Measurements from ENCODE around the gene PACRG.

Gene PACRG

DNA sequence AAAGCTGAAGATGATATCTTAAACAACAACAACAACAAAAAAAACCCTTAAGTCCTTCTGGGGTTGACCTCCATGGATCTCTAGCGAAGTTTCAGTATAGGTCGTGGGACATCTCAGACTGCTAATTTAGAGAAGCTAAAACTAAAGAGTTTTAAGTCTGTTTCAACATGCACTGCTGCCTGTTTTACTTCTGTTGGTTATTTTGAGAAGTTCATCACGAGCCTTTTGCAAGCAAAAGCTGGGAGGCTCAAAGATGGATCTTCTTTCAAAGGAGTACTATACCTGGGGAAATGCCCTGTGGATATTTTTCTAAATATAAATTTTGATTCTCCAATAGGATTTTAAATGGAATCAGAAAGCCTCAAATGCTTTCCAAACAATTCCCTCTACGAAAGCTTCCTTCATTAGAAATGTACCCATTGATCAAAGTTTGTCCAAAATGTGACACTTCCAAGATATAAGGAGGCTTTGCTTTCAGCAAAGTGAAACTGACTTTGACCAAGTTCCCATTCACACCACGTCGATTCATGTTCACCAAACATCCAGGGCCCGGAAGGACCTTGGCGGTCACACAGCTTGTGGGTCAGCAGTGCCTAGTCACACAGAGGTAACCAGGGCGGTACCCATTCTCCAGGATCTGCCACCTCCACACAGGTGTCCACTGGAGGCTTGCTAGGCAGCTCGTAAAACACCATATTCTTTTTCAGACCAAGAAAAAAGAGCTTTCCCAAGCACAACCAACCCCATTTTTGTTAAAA, 592.0 kb downstream of the PACRG start:
- Histone ChIP-seq H3K4me3 (ENCODE audit: low read depth in 1 of 2, low read length in 1 of 2) (no peak overlapping the region), H3K9me3 (no peaks in the 10 kb centered on the region), H3K4me1 (ENCODE audit: control insufficient read depth in 1 of 2, insufficient read depth in 1 of 2, low read depth in 1 of 2, low read length in 1 of 2) (no peaks in the 10 kb centered on the region), H3K36me3 (no peaks in the 10 kb centered on the region), H3K27me3 (peaks cover 13% of the 10 kb centered on the region), H3K27ac (no peak overlapping the region)
- TF ChIP-seq, protein P1, sequence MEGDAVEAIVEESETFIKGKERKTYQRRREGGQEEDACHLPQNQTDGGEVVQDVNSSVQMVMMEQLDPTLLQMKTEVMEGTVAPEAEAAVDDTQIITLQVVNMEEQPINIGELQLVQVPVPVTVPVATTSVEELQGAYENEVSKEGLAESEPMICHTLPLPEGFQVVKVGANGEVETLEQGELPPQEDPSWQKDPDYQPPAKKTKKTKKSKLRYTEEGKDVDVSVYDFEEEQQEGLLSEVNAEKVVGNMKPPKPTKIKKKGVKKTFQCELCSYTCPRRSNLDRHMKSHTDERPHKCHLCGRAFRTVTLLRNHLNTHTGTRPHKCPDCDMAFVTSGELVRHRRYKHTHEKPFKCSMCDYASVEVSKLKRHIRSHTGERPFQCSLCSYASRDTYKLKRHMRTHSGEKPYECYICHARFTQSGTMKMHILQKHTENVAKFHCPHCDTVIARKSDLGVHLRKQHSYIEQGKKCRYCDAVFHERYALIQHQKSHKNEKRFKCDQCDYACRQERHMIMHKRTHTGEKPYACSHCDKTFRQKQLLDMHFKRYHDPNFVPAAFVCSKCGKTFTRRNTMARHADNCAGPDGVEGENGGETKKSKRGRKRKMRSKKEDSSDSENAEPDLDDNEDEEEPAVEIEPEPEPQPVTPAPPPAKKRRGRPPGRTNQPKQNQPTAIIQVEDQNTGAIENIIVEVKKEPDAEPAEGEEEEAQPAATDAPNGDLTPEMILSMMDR (IDR thresholded peaks at IDR 0.05): no peak

DNA sequence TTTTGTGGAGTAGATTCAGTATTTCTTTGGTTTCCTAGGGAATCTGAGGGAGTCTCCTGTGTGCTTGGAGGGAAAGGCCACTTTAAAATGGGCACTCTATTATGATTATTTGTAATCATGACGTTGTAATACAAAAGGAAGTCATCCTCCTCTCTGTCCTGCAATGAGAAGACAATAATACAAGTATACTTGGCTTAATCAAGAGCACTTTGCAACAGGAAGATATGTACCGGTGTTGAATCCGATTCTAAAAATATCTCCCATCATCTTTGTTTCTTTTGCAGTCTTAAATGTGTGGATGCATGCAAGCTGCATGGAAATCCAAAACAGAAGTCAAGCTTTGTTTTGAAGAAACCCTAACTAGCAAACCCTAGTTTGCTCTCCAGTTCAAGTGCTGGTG, 592.6 kb downstream of the PACRG start:
- TF ChIP-seq, protein P1 (IDR thresholded peaks at IDR 0.05): no peak
- Histone ChIP-seq H3K36me3 (no peaks in the 10 kb centered on the region), H3K4me1 (ENCODE audit: control insufficient read depth in 1 of 2, insufficient read depth in 1 of 2, low read depth in 1 of 2, low read length in 1 of 2) (no peaks in the 10 kb centered on the region), H3K4me3 (ENCODE audit: low read depth in 1 of 2, low read length in 1 of 2) (no peak overlapping the region), H3K27me3 (peaks cover 13% of the 10 kb centered on the region), H3K9me3 (no peaks in the 10 kb centered on the region), H3K27ac (no peak overlapping the region)

DNA sequence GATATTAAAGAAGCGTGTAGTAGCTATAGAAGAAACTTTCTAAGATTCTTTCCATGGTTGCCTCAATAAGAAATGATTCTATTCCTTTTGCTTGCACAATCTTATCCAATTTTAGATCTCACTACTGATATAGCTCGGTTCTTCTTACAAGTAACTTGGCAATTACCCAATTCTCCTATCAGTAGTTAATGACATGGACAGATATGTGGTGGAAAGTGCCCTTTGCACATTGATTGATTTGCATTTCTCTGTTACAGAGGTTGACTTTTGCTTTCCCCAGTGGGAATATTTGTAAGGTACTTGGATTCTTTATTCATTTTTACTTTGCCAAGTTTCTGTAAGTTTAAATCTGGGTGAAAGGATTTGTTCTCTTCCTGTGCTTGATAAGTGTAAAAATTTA, 593.0 kb downstream of the PACRG start:
- Histone ChIP-seq H3K4me1 (ENCODE audit: control insufficient read depth in 1 of 2, insufficient read depth in 1 of 2, low read depth in 1 of 2, low read length in 1 of 2) (no peaks in the 10 kb centered on the region), H3K36me3 (no peaks in the 10 kb centered on the region), H3K9me3 (no peaks in the 10 kb centered on the region), H3K4me3 (ENCODE audit: low read depth in 1 of 2, low read length in 1 of 2) (no peak overlapping the region), H3K27me3 (peaks cover 15% of the 10 kb centered on the region), H3K27ac (no peak overlapping the region)
- TF ChIP-seq, protein P1 (IDR thresholded peaks at IDR 0.05): no peak

DNA sequence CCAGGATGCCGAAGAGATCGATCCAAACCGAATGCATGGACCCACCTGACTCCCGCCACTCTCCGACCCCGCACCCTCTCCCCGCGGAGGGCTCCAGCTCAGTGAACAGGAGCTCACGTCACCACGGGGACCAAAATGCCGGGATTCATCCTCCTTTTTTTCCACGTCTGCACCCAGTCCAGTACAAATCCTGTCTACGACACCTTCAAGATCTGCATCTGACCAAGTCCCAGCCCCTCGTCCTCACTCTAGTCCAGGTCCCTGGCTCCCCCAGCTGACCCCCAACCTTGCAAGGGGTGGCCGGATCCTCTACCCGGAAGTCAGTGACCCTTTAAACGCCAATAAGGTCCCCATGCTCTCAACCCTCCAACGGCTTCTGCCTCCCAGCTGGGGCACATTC, 593.9 kb downstream of the PACRG start:
- H3K27ac ChIP-seq: no peak overlapping the region

DNA sequence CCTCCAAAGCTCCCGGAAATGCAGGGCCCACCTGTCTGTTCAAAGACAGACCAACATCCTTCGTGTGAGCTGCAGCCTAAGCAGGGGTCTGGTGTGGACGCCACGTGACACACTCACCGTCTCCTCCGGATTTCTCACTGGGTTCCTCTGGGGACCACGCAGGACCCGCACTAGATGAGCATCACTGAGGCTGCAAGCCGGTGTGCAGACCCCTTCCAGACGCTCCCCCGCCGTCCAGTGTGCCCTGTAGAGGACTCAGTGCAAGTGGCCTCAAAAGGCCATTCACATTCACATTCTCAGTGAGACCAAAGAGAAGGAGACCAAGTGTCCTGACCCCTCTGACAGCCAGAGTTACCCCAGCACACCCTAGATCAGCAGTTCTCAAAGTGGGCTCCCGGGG, 595.5 kb downstream of the PACRG start:
- no peak overlapping the region for H3K27ac ChIP-seq
- H3K27me3 ChIP-seq: peaks cover 15% of the 10 kb centered on the region
- TF ChIP-seq, protein P1 (IDR thresholded peaks at IDR 0.05): no peak
- H3K36me3 ChIP-seq: no peaks in the 10 kb centered on the region
- H3K9me3 ChIP-seq: no peaks in the 10 kb centered on the region
- H3K4me1 ChIP-seq (ENCODE audit: control insufficient read depth in 1 of 2, insufficient read depth in 1 of 2, low read depth in 1 of 2, low read length in 1 of 2): no peaks in the 10 kb centered on the region
- H3K4me3 ChIP-seq (ENCODE audit: low read depth in 1 of 2, low read length in 1 of 2): no peak overlapping the region

More for the DNA sequence above, 593.9 kb downstream of the PACRG start:
- peaks cover 15% of the 10 kb centered on the region for H3K27me3 ChIP-seq
- TF ChIP-seq, protein P1 (IDR thresholded peaks at IDR 0.05): no peak
- no peaks in the 10 kb centered on the region for H3K36me3 ChIP-seq
- H3K9me3 ChIP-seq: no peaks in the 10 kb centered on the region
- no peak overlapping the region for H3K4me3 ChIP-seq (ENCODE audit: low read depth in 1 of 2, low read length in 1 of 2)
- H3K4me1 ChIP-seq (ENCODE audit: control insufficient read depth in 1 of 2, insufficient read depth in 1 of 2, low read depth in 1 of 2, low read length in 1 of 2): no peaks in the 10 kb centered on the region

All from neutrophil (primary cell).